OCI-LY7 (cell line): ENCODE measurements around the gene SCN4B. TPM values are rescaled to one million over a fixed set of nuclear protein-coding genes. Genes with fewer than 3 reads are reported as not detected.

Source experiments
- BruUV-seq: library from RNA; stranded (reverse); fragments of 400-500 nt; replicated peaks from 2 replicates; lab custom pipeline; 2021; lab: Mats Ljungman, UMichigan
- CTCF ChIA-PET: fragments of 300-600 bp; sonication (Branson Sonifier 250); formaldehyde crosslinking; loops from one replicate; lab custom pipeline; 2022; ENCODE audit warnings: antibody characterized with exemption; ENCODE audit not compliant: unreplicated experiment; lab: Charles Lee
- POLR2A ChIA-PET: fragments of 300-600 bp; sonication (Branson Sonifier 250); formaldehyde crosslinking; loops from one replicate; lab custom pipeline; 2022; ENCODE audit warnings: antibody characterized with exemption; lab: Charles Lee
- DNase-seq: peaks from one replicate; pipeline ENCODE4 v3.0.0-alpha.2; 2015; ENCODE audit warnings: low spot score
- H2AFZ ChIP-seq: fragments of 200-600 bp; sonication (generic), shearing (Covaris generic); 2 replicates; pipeline ENCODE4 v1.6.1; 2014; ENCODE audit warnings: mild to moderate bottlenecking, antibody characterized with exemption, low read length, moderate library complexity
- H3K27ac ChIP-seq: fragments of 200-600 bp; sonication (generic); 2 replicates; pipeline ENCODE4 v1.5.1; 2014; ENCODE audit warnings: mixed run types, low read depth, mild to moderate bottlenecking, moderate library complexity, low read length, inconsistent platforms; ENCODE audit not compliant: poor library complexity, severe bottlenecking
- H3K36me3 ChIP-seq: fragments of 200-600 bp; sonication (generic); 2 replicates; pipeline ENCODE4 v1.6.1; 2014; ENCODE audit warnings: mild to moderate bottlenecking, antibody characterized with exemption, low read length, moderate library complexity, mixed read lengths; ENCODE audit not compliant: insufficient read depth
- H3K4me1 ChIP-seq: fragments of 200-600 bp; sonication (generic); 2 replicates; pipeline ENCODE4 v1.5.1; 2014; ENCODE audit warnings: mild to moderate bottlenecking, low read length; ENCODE audit not compliant: insufficient read depth, poor library complexity, severe bottlenecking
- H3K4me2 ChIP-seq: fragments of 200-600 bp; sonication (generic); 2 replicates; pipeline ENCODE4 v1.6.1; 2014; ENCODE audit warnings: mild to moderate bottlenecking, low read length
- H3K4me3 ChIP-seq: fragments of 200-600 bp; sonication (generic); 2 replicates; pipeline ENCODE4 v1.5.1; 2014; ENCODE audit warnings: mild to moderate bottlenecking, low read depth, low read length; ENCODE audit not compliant: poor library complexity, severe bottlenecking
- H3K79me2 ChIP-seq: fragments of 200-600 bp; sonication (generic); 2 replicates; pipeline ENCODE4 v1.6.1; 2016; ENCODE audit warnings: low read depth, mild to moderate bottlenecking, low read length, moderate library complexity, mixed read lengths; ENCODE audit not compliant: insufficient read depth
- H3K9me2 ChIP-seq: fragments of 200-600 bp; sonication (generic); 2 replicates; pipeline ENCODE4 v1.6.1; 2016; ENCODE audit warnings: mild to moderate bottlenecking, low read length, mixed read lengths; ENCODE audit not compliant: insufficient read depth
- H3K9me3 ChIP-seq: fragments of 200-600 bp; sonication (generic); 2 replicates; pipeline ENCODE4 v1.6.1; 2014; ENCODE audit warnings: mild to moderate bottlenecking, mixed run types, low read length, mixed read lengths
- H4K20me1 ChIP-seq: fragments of 200-600 bp; sonication (generic); 2 replicates; pipeline ENCODE4 v1.6.1; 2014; ENCODE audit warnings: mild to moderate bottlenecking, antibody characterized with exemption, low read length, moderate library complexity, mixed read lengths; ENCODE audit not compliant: insufficient read depth
- CTCF ChIP-seq: fragments of 200-600 bp; sonication (generic); conservative IDR thresholded peaks from 2 replicates; pipeline ENCODE4 v1.5.1; 2014; ENCODE audit warnings: mild to moderate bottlenecking, antibody characterized with exemption, low read length, moderate library complexity, mixed read lengths
- EZH2phosphoT487 ChIP-seq: fragments of 200-600 bp; sonication (generic); IDR thresholded peaks from 2 replicates; pipeline ENCODE4 v1.6.1; 2018; ENCODE audit warnings: low read depth, borderline replicate concordance, mild to moderate bottlenecking, mixed run types, antibody characterized with exemption, low read length, moderate library complexity, mixed read lengths
- intact Hi-C: fragments of 100-400 bp; cut with micrococcal nuclease; formaldehyde crosslinking; loops from one replicate; pipeline ENCODE4 v1.10.0; 2022; ENCODE audit not compliant: unreplicated experiment
- total RNA-seq, 2 experiments: library from RNA; depleted of rRNA in 1 of 2; stranded (reverse); fragments of >200 nt in 1 of 2; shearing (Covaris generic) in 1 of 2; gene quantifications; 2 replicates each; pipeline ENCODE4 v1.2.3, GENCODE V29; 2014 to 2022

SCN4B gene
- total RNA-seq, 2 experiments from 2014 or later = not detected

GRCh38 chr11:118105657-118106305 is 46.8 kb downstream of the SCN4B start:
- BruUV-seq = no TSS peak

GRCh38 chr11:118104491-118104890 is 48.1 kb downstream of the SCN4B start:
- H3K9me3 ChIP-seq = no peaks in the 10 kb centered on the region
- POLR2A ChIA-PET = interaction anchor here (0.8 to 0.9 kb wide), 2 partner anchors 10 to 264 kb away, joined by 3 read pairs; no protein-coding TSS in a partner anchor
- CTCF ChIA-PET = no interaction called here
- H3K36me3 ChIP-seq = no peaks in the 10 kb centered on the region
- DNase-seq = no peak
- H3K79me2 ChIP-seq = no peaks in the 10 kb centered on the region
- no peaks in the 10 kb centered on the region for H4K20me1 ChIP-seq
- no peaks in the 10 kb centered on the region for H3K9me2 ChIP-seq
- TF ChIP-seq EZH2phosphoT487 = no peak
- no peak for TF ChIP-seq CTCF
- BruUV-seq = no TSS peak
- no peak overlapping the region for H3K27ac ChIP-seq
- intact Hi-C loops = no loop called here
- H2AFZ ChIP-seq = no peak overlapping the region
- no peak overlapping the region for H3K4me3 ChIP-seq
- H3K4me2 ChIP-seq = no peak overlapping the region
- H3K4me1 ChIP-seq = no peaks in the 10 kb centered on the region

More at GRCh38 chr11:118105657-118106305, 46.8 kb downstream of the SCN4B start:
- Histone ChIP-seq H4K20me1 (no peaks in the 10 kb centered on the region), H3K79me2 (no peaks in the 10 kb centered on the region), H3K9me3 (no peaks in the 10 kb centered on the region), H3K36me3 (no peaks in the 10 kb centered on the region), H3K4me3 (no peak overlapping the region), H3K27ac (no peak overlapping the region), H3K9me2 (no peaks in the 10 kb centered on the region), H3K4me2 (no peak overlapping the region), H3K4me1 (no peaks in the 10 kb centered on the region), H2AFZ (no peak overlapping the region)
- DNase-seq = no peak
- POLR2A ChIA-PET = interaction anchor here (0.7 kb wide), 1 partner anchor 34 kb away, joined by 5 read pairs; no protein-coding TSS in a partner anchor
- intact Hi-C loops = no loop called here
- TF ChIP-seq EZH2phosphoT487 = no peak
- CTCF ChIA-PET = no interaction called here

GRCh38 chr11:118102721-118103261 is 49.8 kb downstream of the SCN4B start:
- no peak for TF ChIP-seq EZH2phosphoT487
- TF ChIP-seq CTCF = no peak
- ChIA-PET POLR2A (interaction anchor here (0.6 to 1.0 kb wide), 3 partner anchors 19 to 27 kb away, joined by 3 to 4 read pairs (median 3); no protein-coding TSS in a partner anchor), CTCF (no interaction called here)
- Histone ChIP-seq H2AFZ (no peak overlapping the region), H3K4me3 (no peak overlapping the region), H3K36me3 (no peaks in the 10 kb centered on the region), H3K9me3 (no peaks in the 10 kb centered on the region), H3K9me2 (no peaks in the 10 kb centered on the region), H3K79me2 (no peaks in the 10 kb centered on the region), H3K27ac (no peak overlapping the region), H3K4me2 (no peak overlapping the region), H4K20me1 (no peaks in the 10 kb centered on the region), H3K4me1 (no peaks in the 10 kb centered on the region)
- no TSS peak for BruUV-seq
- no peak for DNase-seq
- intact Hi-C loops = no loop called here
